ENCODE results near the gene PTPN18.
"Not testable (repeated sequence)": the region's sequence is repeated elsewhere in the genome, so short reads cannot be mapped to it uniquely, and the experiment has no call there.

Gene PTPN18

GRCh38 chr2:130355578-130356431, at the start of gene PTPN18:
TSS of gene PTPN18 (plus strand) at chr2:130356056. CDS start at chr2:130356108, 52 bp downstream.
- DNase-seq = peak; percentile 88

GRCh38 chr2:130307850-130308249, 48.0 kb upstream of the PTPN18 start:
- DNase-seq = no peak

GRCh38 chr2:130310881-130311280, 45.0 kb upstream of the PTPN18 start:
- no peak for DNase-seq

- no peak for DNase-seq
Measured at GRCh38 chr2:130313812-130314334, 42.0 kb upstream of the PTPN18 start.

- DNase-seq = no peak
Measured at GRCh38 chr2:130314377-130314776, 41.5 kb upstream of the PTPN18 start.

GRCh38 chr2:130316596-130316995, 39.3 kb upstream of the PTPN18 start:
- DNase-seq = no peak

GRCh38 chr2:130318906-130319305, 37.0 kb upstream of the PTPN18 start:
- DNase-seq = no peak

GRCh38 chr2:130319536-130319935, 36.3 kb upstream of the PTPN18 start:
- no peak for DNase-seq

GRCh38 chr2:130327703-130328527, 27.9 kb upstream of the PTPN18 start:
- DNase-seq = no peak

- DNase-seq = no peak
Measured at GRCh38 chr2:130328710-130329109, 27.1 kb upstream of the PTPN18 start.

GRCh38 chr2:130332271-130333073, 23.4 kb upstream of the PTPN18 start:
- DNase-seq = peak; percentile 84

- not testable (repeated sequence) for DNase-seq
Measured at GRCh38 chr2:130333253-130333652, 22.6 kb upstream of the PTPN18 start.

- DNase-seq = no peak
Measured at GRCh38 chr2:130334026-130334425, 21.8 kb upstream of the PTPN18 start.

GRCh38 chr2:130335226-130335625, 20.6 kb upstream of the PTPN18 start:
- DNase-seq = no peak

GRCh38 chr2:130336150-130336876, 19.5 kb upstream of the PTPN18 start:
- no peak for DNase-seq

- peak; percentile 45 for DNase-seq
Measured at GRCh38 chr2:130336877-130337734, 18.8 kb upstream of the PTPN18 start.

- DNase-seq = peak; percentile 68
Measured at GRCh38 chr2:130337735-130338325, 18.0 kb upstream of the PTPN18 start.

- DNase-seq = no peak
Measured at GRCh38 chr2:130338793-130339345, 17.0 kb upstream of the PTPN18 start.

GRCh38 chr2:130339885-130340745, 15.7 kb upstream of the PTPN18 start:
- DNase-seq = no peak

Measured in HCEC 1CT (cell line).